ENCODE measurements around the gene SLC26A6. TPM values are rescaled to one million over a fixed set of nuclear protein-coding genes. Genes with fewer than 3 reads are reported as not detected.

The SLC26A6 gene
- total and polyA plus RNA-seq, 2 donors (not counting 1 experiment from before 2014, with no cell fraction given), result 22.5 to 26.7 TPM

GRCh38 chr3:48597408-48597800, 37.9 kb downstream of the SLC26A6 start:
- DNase-seq, result no peak
- CTCF ChIA-PET, result no interaction called here
- no peak overlapping the region for H2AFZ ChIP-seq (ENCODE audit: insufficient read depth, low read depth, low read length, poor library complexity, severe bottlenecking)
- no peaks in the 10 kb centered on the region for H3K9me3 ChIP-seq (ENCODE audit: control extremely low read depth in 1 of 3, control insufficient read depth in 2 of 3, insufficient read depth in 1 of 3, low read length in 2 of 3)
- intact Hi-C loops (cut with micrococcal nuclease), result no loop called here
- Mint-ChIP-seq H3K9me3 (ENCODE audit: insufficient read depth) (no peaks in the 10 kb centered on the region), H3K27ac (peak overlapping the region; percentile 50), H3K27me3 (peaks cover 14% of the 10 kb centered on the region), H3K4me1 (peaks cover 9% of the 10 kb centered on the region), H3K4me3 (no peak overlapping the region)
- no peaks in the 10 kb centered on the region for H3K79me2 ChIP-seq (ENCODE audit: control insufficient read depth, insufficient read depth, low read length)
- no peak overlapping the region for H3K27ac ChIP-seq (ENCODE audit: low read length in 2 of 2)
- H4K20me1 ChIP-seq (ENCODE audit: control insufficient read depth, insufficient read depth, low read length, poor library complexity, severe bottlenecking), result no peaks in the 10 kb centered on the region
- peaks cover 0 to 32% (median 6%) of the 10 kb centered on the region in 4 experiments for H3K27me3 ChIP-seq (replicated peaks in 1 of 4; ENCODE audit: control extremely low read depth in 1 of 4, control insufficient read depth in 3 of 4, insufficient read depth in 4 of 4, low read length in 3 of 4)
- WGBS (ENCODE audit: insufficient coverage), result 93% methylated on average over 6 of the region's 6 CpGs
- no peak overlapping the region for H3K9ac ChIP-seq (ENCODE audit: low read length)
- POLR2A ChIA-PET, result no interaction called here
- TF ChIP-seq EZH2 (IDR thresholded peaks at IDR 0.05; ENCODE audit: borderline replicate concordance, insufficient read depth, low read depth, low read length, poor library complexity, severe bottlenecking), result no peak
- TF ChIP-seq, protein P1, sequence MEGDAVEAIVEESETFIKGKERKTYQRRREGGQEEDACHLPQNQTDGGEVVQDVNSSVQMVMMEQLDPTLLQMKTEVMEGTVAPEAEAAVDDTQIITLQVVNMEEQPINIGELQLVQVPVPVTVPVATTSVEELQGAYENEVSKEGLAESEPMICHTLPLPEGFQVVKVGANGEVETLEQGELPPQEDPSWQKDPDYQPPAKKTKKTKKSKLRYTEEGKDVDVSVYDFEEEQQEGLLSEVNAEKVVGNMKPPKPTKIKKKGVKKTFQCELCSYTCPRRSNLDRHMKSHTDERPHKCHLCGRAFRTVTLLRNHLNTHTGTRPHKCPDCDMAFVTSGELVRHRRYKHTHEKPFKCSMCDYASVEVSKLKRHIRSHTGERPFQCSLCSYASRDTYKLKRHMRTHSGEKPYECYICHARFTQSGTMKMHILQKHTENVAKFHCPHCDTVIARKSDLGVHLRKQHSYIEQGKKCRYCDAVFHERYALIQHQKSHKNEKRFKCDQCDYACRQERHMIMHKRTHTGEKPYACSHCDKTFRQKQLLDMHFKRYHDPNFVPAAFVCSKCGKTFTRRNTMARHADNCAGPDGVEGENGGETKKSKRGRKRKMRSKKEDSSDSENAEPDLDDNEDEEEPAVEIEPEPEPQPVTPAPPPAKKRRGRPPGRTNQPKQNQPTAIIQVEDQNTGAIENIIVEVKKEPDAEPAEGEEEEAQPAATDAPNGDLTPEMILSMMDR (IDR thresholded peaks at IDR 0.05), result no peak
- peaks cover 0 to 45% of the 10 kb centered on the region in 2 experiments for H3K36me3 ChIP-seq (replicated peaks in 1 of 2; ENCODE audit: control extremely low read depth in 1 of 2, control insufficient read depth in 1 of 2, extremely low read depth in 1 of 2, insufficient read depth in 2 of 2, low read length in 1 of 2)
- H3K4me1 ChIP-seq (ENCODE audit: control insufficient read depth in 2 of 2, insufficient read depth in 2 of 2, low read length in 2 of 2), result peaks cover 4 to 9% of the 10 kb centered on the region in 2 donors
- no peak for ATAC-seq (ENCODE audit: low read depth)
- H3K4me2 ChIP-seq (replicated peaks; ENCODE audit: low read depth, low read length, poor library complexity, severe bottlenecking), result no peak overlapping the region
- no peak overlapping the region for H3K4me3 ChIP-seq (ENCODE audit: control extremely low read depth in 1 of 5, extremely low read depth in 1 of 5, insufficient read depth in 1 of 5, low read depth in 2 of 5, low read length in 4 of 5)

GRCh38 chr3:48596676-48597407, 38.4 kb downstream of the SLC26A6 start:
- no peak overlapping the region for H2AFZ ChIP-seq (ENCODE audit: insufficient read depth, low read depth, low read length, poor library complexity, severe bottlenecking)
- H3K4me3 Mint-ChIP-seq, result no peak overlapping the region
- H3K4me1 ChIP-seq (ENCODE audit: control insufficient read depth in 2 of 2, insufficient read depth in 2 of 2, low read length in 2 of 2), result peaks cover 4 to 9% of the 10 kb centered on the region in 2 donors
- H3K27me3 ChIP-seq (replicated peaks in 1 of 4; ENCODE audit: control extremely low read depth in 1 of 4, control insufficient read depth in 3 of 4, insufficient read depth in 4 of 4, low read length in 3 of 4), result peaks cover 0 to 33% (median 6%) of the 10 kb centered on the region in 4 experiments
- no peak overlapping the region for H3K4me2 ChIP-seq (replicated peaks; ENCODE audit: low read depth, low read length, poor library complexity, severe bottlenecking)
- WGBS (ENCODE audit: insufficient coverage), result 84% methylated on average over 8 of the region's 8 CpGs
- H3K27ac ChIP-seq (ENCODE audit: low read length in 2 of 2), result no peak overlapping the region
- peaks cover 0 to 42% of the 10 kb centered on the region in 2 experiments for H3K36me3 ChIP-seq (replicated peaks in 1 of 2; ENCODE audit: control extremely low read depth in 1 of 2, control insufficient read depth in 1 of 2, extremely low read depth in 1 of 2, insufficient read depth in 2 of 2, low read length in 1 of 2)
- no peaks in the 10 kb centered on the region for H3K9me3 Mint-ChIP-seq (ENCODE audit: insufficient read depth)
- H3K27me3 Mint-ChIP-seq, result peaks cover 14% of the 10 kb centered on the region
- no peaks in the 10 kb centered on the region for H3K9me3 ChIP-seq (ENCODE audit: control extremely low read depth in 1 of 3, control insufficient read depth in 2 of 3, insufficient read depth in 1 of 3, low read length in 2 of 3)
- no peak for DNase-seq
- TF ChIP-seq, protein P1 (IDR thresholded peaks at IDR 0.05), result no peak
- no peak for TF ChIP-seq EZH2 (IDR thresholded peaks at IDR 0.05; ENCODE audit: borderline replicate concordance, insufficient read depth, low read depth, low read length, poor library complexity, severe bottlenecking)
- ATAC-seq (ENCODE audit: low read depth), result no peak
- peaks cover 9% of the 10 kb centered on the region for H3K4me1 Mint-ChIP-seq
- intact Hi-C loops (cut with micrococcal nuclease), result no loop called here
- no peak overlapping the region for H3K4me3 ChIP-seq (ENCODE audit: control extremely low read depth in 1 of 5, extremely low read depth in 1 of 5, insufficient read depth in 1 of 5, low read depth in 2 of 5, low read length in 4 of 5)
- H3K79me2 ChIP-seq (ENCODE audit: control insufficient read depth, insufficient read depth, low read length), result no peaks in the 10 kb centered on the region
- ChIA-PET POLR2A (no interaction called here), CTCF (no interaction called here)
- no peak overlapping the region for H3K9ac ChIP-seq (ENCODE audit: low read length)
- no peaks in the 10 kb centered on the region for H4K20me1 ChIP-seq (ENCODE audit: control insufficient read depth, insufficient read depth, low read length, poor library complexity, severe bottlenecking)
- H3K27ac Mint-ChIP-seq, result no peak overlapping the region

Data from B cell (primary cell).